PFSK-1 (cell line): ENCODE measurements around the gene LRRC8C.

Experiments
- FOXP2 ChIP-seq: optimal IDR thresholded peaks from 2 replicates; pipeline ENCODE3; 2011; ENCODE audit warnings: borderline replicate concordance, control low read depth, inconsistent platforms; ENCODE audit not compliant: insufficient read depth; ENCODE audit errors: extremely low read length, extremely low read depth
- POLR2AphosphoS5 ChIP-seq: IDR thresholded peaks from 2 replicates; pipeline ENCODE4 v1.6.1; 2012; ENCODE audit warnings: low read depth, mild to moderate bottlenecking, control low read depth, low read length, moderate library complexity
- SIN3A ChIP-seq: IDR thresholded peaks from 2 replicates; pipeline ENCODE4 v1.6.1; 2012; ENCODE audit warnings: mild to moderate bottlenecking, low read length, moderate library complexity, borderline replicate concordance; ENCODE audit not compliant: insufficient read depth
- TAF1 ChIP-seq: IDR thresholded peaks from 2 replicates; pipeline ENCODE4 v1.6.1; 2012; ENCODE audit warnings: low read length, control low read depth, borderline replicate concordance; ENCODE audit not compliant: insufficient read depth
- TF ChIP-seq, protein P1 (sequence below), 2 experiments: IDR thresholded peaks; 2 replicates each; pipeline versions ENCODE4 v1.6.1 to v1.8.0; 2011 to 2012; ENCODE audit warnings: low read depth in 2 of 2, low read length in 2 of 2, control low read depth in 1 of 2, inconsistent platforms in 1 of 2, mild to moderate bottlenecking in 1 of 2, moderate library complexity in 1 of 2; ENCODE audit not compliant: insufficient read depth in 1 of 2

The LRRC8C gene

GRCh38 chr1:89599332-89599630 is 33.6 kb upstream of the LRRC8C start:
- TF ChIP-seq POLR2AphosphoS5 (no peak), SIN3A (no peak), TAF1 (no peak), FOXP2 (no peak)
- TF ChIP-seq, protein P1, sequence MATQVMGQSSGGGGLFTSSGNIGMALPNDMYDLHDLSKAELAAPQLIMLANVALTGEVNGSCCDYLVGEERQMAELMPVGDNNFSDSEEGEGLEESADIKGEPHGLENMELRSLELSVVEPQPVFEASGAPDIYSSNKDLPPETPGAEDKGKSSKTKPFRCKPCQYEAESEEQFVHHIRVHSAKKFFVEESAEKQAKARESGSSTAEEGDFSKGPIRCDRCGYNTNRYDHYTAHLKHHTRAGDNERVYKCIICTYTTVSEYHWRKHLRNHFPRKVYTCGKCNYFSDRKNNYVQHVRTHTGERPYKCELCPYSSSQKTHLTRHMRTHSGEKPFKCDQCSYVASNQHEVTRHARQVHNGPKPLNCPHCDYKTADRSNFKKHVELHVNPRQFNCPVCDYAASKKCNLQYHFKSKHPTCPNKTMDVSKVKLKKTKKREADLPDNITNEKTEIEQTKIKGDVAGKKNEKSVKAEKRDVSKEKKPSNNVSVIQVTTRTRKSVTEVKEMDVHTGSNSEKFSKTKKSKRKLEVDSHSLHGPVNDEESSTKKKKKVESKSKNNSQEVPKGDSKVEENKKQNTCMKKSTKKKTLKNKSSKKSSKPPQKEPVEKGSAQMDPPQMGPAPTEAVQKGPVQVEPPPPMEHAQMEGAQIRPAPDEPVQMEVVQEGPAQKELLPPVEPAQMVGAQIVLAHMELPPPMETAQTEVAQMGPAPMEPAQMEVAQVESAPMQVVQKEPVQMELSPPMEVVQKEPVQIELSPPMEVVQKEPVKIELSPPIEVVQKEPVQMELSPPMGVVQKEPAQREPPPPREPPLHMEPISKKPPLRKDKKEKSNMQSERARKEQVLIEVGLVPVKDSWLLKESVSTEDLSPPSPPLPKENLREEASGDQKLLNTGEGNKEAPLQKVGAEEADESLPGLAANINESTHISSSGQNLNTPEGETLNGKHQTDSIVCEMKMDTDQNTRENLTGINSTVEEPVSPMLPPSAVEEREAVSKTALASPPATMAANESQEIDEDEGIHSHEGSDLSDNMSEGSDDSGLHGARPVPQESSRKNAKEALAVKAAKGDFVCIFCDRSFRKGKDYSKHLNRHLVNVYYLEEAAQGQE (IDR thresholded peaks at IDR 0.05; ENCODE audit: insufficient read depth in 1 of 2, low read depth in 2 of 2, low read length in 2 of 2) = no peak

GRCh38 chr1:89600451-89601224 is 32.3 kb upstream of the LRRC8C start:
- TF ChIP-seq, protein P1 (IDR thresholded peaks at IDR 0.05; ENCODE audit: insufficient read depth in 1 of 2, low read depth in 2 of 2, low read length in 2 of 2) = no peak
- TF ChIP-seq FOXP2 = no peak
- TF ChIP-seq TAF1 = no peak
- TF ChIP-seq POLR2AphosphoS5 = no peak
- TF ChIP-seq SIN3A = no peak

DNA sequence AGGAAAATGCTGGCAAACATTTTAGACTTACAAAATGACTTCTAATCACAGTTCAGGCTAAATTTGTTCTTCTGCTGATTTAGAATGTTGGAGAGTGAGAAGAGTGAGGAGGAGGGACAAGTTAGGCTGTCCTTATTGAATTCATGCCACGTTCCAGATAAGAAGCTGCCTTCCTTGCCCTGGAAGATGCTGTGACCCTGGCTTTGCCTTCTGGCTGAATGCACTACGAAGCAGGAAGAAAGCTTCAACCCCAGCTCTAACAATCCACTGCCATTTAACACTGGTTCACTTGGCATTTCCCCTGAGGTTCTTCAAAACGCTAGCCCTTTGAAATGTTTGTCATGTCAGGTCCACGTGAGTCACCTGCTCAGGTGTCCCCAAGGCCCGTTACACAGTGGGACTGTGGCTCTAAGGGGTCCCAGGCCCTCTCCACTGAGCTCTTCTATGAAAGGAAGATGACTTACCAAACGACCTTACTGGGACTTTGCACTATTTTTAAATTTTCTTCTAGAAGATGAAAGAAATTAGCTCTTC is 30.0 kb upstream of the LRRC8C start:
- TF ChIP-seq TAF1 = no peak
- TF ChIP-seq, protein P1 (IDR thresholded peaks at IDR 0.05; ENCODE audit: insufficient read depth in 1 of 2, low read depth in 2 of 2, low read length in 2 of 2) = no peak
- TF ChIP-seq POLR2AphosphoS5 = no peak
- TF ChIP-seq FOXP2 = no peak

GRCh38 chr1:89603651-89604413 is 29.1 kb upstream of the LRRC8C start:
- TF ChIP-seq, protein P1 (IDR thresholded peaks at IDR 0.05; ENCODE audit: insufficient read depth in 1 of 2, low read depth in 2 of 2, low read length in 2 of 2) = no peak
- no peak for TF ChIP-seq TAF1
- TF ChIP-seq SIN3A = no peak
- TF ChIP-seq FOXP2 = no peak
- no peak for TF ChIP-seq POLR2AphosphoS5
